NB4 (cell line): ENCODE measurements around the gene SULT6B1.
A peak's percentile ranks its signal among the peaks of the same experiment; 100 is the strongest.
"Not testable (repeated sequence)": the region's sequence is repeated elsewhere in the genome, so short reads cannot be mapped to it uniquely, and the experiment has no call there.

Experiments
- DNase-seq: peaks from one replicate; pipeline ENCODE4 v3.0.0; 2010; ENCODE audit warnings: low read depth
- H3K4me3 ChIP-seq: one replicate; pipeline ENCODE4 v1.5.1; 2011; ENCODE audit warnings: mild to moderate bottlenecking, low read depth, low read length, moderate library complexity
- CTCF ChIP-seq: IDR thresholded peaks from one replicate; pipeline ENCODE4 v1.5.1; 2012; ENCODE audit warnings: low read depth, low read length
- MAX ChIP-seq: IDR thresholded peaks from 2 replicates; pipeline ENCODE4 v1.6.1; 2011; ENCODE audit warnings: low read depth, low read length
- MYC ChIP-seq: IDR thresholded peaks from 2 replicates; pipeline ENCODE4 v1.6.1; 2011; ENCODE audit warnings: low read depth, low read length
- POLR2A ChIP-seq: IDR thresholded peaks from 2 replicates; pipeline ENCODE4 v1.6.1; 2011; ENCODE audit warnings: mild to moderate bottlenecking; ENCODE audit not compliant: insufficient read length; ENCODE audit errors: extremely low read depth

SULT6B1 gene

GRCh38 chr2:37211212-37211611, 22.7 kb upstream of the SULT6B1 start:
- TF ChIP-seq MAX (no peak), POLR2A (no peak), CTCF (no peak), MYC (no peak)

GRCh38 chr2:37206760-37207159, 18.3 kb upstream of the SULT6B1 start:
- not testable (repeated sequence) for DNase-seq

More at GRCh38 chr2:37211212-37211611, 22.7 kb upstream of the SULT6B1 start:
- H3K4me3 ChIP-seq = no peak overlapping the region
- DNase-seq = no peak

GRCh38 chr2:37205689-37206341, 17.3 kb upstream of the SULT6B1 start:
- no peak for TF ChIP-seq MAX
- no peak for TF ChIP-seq CTCF
- TF ChIP-seq MYC = no peak
- no peak for TF ChIP-seq POLR2A
- no peak for DNase-seq
- H3K4me3 ChIP-seq = no peak overlapping the region

More at GRCh38 chr2:37206760-37207159, 18.3 kb upstream of the SULT6B1 start:
- H3K4me3 ChIP-seq = not testable (repeated sequence)

- H3K4me3 ChIP-seq, DNase-seq: not testable (repeated sequence)
Observed at GRCh38 chr2:37205071-37205661, 16.7 kb upstream of the SULT6B1 start.

GRCh38 chr2:37203708-37204107, 15.2 kb upstream of the SULT6B1 start:
- DNase-seq = no peak
- TF ChIP-seq MYC (no peak), POLR2A (no peak), MAX (no peak), CTCF (no peak)
- no peak overlapping the region for H3K4me3 ChIP-seq

GRCh38 chr2:37201766-37202165, 13.3 kb upstream of the SULT6B1 start:
- H3K4me3 ChIP-seq = no peak overlapping the region
- TF ChIP-seq POLR2A (no peak), CTCF (peak; percentile 1), MAX (0 out of 2 replicates have a peak, but pooled peaks have one; percentile 11), MYC (no peak)
- DNase-seq = peak; percentile 69

GRCh38 chr2:37201208-37201607, 12.7 kb upstream of the SULT6B1 start:
- no peak for DNase-seq
- H3K4me3 ChIP-seq = no peak overlapping the region
- TF ChIP-seq MAX (no peak), CTCF (no peak), POLR2A (no peak), MYC (no peak)
